GM10248 (cell line): ENCODE data around the gene TYSND1.
A peak's percentile ranks its signal among the peaks of the same experiment; 100 is the strongest.

Experiments
- CTCF ChIA-PET: fragments of 300-600 bp; sonication (Branson Sonifier 250); formaldehyde crosslinking; extraction: SDS; loops from one replicate; lab custom pipeline; 2021; ENCODE audit warnings: antibody characterized with exemption; lab: Yijun Ruan, JAX
- POLR2A ChIA-PET: fragments of 350-650 bp; sonication (Branson Sonifier 250); formaldehyde crosslinking; extraction: SDS; loops from one replicate; lab custom pipeline; 2020; ENCODE audit warnings: antibody characterized with exemption; lab: Yijun Ruan, JAX
- DNase-seq: peaks from one replicate; pipeline ENCODE4 v3.0.0; 2012; ENCODE audit errors: extremely low spot score
- TF ChIP-seq, protein P1 (sequence below): IDR thresholded peaks from 2 replicates; pipeline ENCODE4 v1.5.1; 2012; ENCODE audit warnings: mild to moderate bottlenecking, low read depth; ENCODE audit errors: extremely low read depth, missing control alignments, control extremely low read depth

Gene TYSND1

DNA sequence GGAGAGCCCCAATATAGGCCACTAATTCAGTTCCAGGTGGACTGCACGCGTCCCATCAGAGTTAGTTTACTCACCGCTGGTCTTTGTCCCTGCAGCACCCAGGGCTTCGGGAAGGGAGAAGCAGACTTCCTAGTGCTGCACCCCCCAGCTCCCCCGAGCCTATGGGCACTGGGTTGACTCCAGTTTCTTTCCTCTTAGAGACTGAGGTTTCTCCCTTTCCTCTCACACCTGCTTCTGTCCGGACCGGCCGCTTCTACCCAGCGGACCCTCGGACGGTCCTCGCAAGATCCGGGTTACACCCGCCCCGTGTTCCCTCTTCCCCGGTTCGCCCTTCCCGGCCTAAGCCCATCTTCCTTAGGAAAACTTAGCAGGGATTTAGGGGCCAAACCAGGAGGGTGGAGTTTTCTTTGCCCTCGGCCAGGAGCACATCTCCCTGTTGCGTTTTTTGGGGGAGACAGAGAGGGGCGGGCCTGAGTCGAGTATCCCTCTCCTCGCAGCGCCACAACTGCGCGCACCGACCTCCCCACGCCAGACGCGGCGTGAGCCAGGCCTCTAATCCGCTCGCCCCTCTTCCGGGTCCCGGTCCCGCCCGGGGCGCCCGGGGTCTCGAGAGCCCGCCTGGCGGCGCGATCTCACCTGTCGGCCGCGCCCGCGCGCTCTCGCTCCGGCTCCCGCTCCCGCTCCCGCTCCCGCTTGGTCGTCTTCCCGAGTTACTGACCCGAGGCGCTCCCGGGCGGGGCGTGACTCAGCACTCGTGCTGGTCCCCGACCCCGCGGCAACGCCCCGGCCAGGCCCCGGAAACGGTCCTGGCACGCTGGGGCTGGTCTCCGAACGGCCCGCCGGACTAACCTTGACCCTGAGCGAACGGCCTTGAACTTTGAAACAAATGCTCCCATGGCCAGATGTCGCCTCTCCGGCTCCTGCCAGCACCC, 14.1 kb downstream of the TYSND1 start, which contains the start of gene AIFM2:
AIFM2 (minus strand) TSS at position 728 of the 932 bp plus-strand sequence. CDS start 8,741 bp downstream, outside the sequence.
- POLR2A ChIA-PET: no interaction called here
- CTCF ChIA-PET: interaction anchor here (1.0 to 4.5 kb wide), 3 partner anchors 13 to 17 kb away, joined by 3 to 60 read pairs (median 3); partner anchors contain the start of gene TYSND1
- DNase-seq: peak; percentile 82
- TF ChIP-seq, protein P1, sequence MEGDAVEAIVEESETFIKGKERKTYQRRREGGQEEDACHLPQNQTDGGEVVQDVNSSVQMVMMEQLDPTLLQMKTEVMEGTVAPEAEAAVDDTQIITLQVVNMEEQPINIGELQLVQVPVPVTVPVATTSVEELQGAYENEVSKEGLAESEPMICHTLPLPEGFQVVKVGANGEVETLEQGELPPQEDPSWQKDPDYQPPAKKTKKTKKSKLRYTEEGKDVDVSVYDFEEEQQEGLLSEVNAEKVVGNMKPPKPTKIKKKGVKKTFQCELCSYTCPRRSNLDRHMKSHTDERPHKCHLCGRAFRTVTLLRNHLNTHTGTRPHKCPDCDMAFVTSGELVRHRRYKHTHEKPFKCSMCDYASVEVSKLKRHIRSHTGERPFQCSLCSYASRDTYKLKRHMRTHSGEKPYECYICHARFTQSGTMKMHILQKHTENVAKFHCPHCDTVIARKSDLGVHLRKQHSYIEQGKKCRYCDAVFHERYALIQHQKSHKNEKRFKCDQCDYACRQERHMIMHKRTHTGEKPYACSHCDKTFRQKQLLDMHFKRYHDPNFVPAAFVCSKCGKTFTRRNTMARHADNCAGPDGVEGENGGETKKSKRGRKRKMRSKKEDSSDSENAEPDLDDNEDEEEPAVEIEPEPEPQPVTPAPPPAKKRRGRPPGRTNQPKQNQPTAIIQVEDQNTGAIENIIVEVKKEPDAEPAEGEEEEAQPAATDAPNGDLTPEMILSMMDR: no peak

DNA sequence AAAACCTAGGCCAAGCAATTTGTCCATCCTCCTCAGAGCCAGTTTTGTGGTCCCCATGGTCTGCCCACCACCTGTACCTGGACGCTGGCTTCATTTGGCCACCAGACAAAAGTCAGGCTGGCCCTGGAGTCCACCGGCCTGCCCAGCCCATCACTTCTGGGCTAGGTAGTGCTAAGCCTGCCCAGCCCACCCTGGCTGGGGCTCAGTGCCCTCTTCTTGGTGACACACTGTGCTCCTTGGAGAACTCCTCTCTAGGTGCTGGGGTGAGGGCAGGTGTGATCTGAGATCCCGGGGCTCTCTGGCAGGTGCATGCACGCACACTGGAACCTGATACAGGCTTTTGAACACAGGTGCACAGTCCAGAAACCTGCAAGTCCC, 15.0 kb downstream of the TYSND1 start:
- peak; percentile 18 for DNase-seq
- ChIA-PET CTCF (interaction anchor here (2.5 to 8.6 kb wide), 2 partner anchors 14 to 15 kb away, joined by 16 to 100 read pairs; partner anchors contain the start of gene TYSND1), POLR2A (no interaction called here)
- TF ChIP-seq, protein P1: no peak

DNA sequence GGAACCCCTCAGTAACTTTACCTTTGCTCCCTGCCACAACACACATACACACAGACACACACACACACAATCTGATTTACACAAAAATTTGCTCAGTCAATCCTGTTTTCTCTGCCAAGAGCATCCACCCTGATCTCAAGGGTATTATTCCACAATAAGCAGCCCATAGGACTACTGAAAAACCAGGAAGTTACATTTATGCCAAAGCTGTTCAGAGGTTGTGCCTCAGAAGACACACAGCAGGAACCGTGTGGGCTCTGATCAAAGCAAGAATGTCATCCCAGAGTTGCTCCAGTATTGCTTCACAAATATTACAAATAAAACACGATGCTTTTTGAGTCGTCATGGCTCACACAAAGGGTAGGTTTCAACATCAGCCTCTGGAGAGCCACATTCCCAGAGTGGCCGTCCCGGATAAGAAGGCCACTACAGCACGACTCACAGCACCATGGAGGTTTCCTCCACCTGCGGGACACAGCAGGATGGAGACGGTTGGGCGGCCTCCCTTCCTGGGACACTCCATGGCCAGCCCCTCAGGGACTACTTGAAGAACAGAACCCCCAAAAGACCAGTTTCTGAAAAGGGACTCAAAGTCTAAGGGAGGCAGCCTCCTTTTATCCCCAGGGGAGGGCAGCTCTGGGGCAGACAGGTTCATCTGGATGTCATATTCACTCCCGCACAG, 15.5 kb downstream of the TYSND1 start:
- TF ChIP-seq, protein P1: no peak
- POLR2A ChIA-PET: no interaction called here
- peak; percentile 13 for DNase-seq
- CTCF ChIA-PET: interaction anchor here (2.5 to 8.6 kb wide), 2 partner anchors 14 to 15 kb away, joined by 16 to 100 read pairs; partner anchors contain the start of gene TYSND1

DNA sequence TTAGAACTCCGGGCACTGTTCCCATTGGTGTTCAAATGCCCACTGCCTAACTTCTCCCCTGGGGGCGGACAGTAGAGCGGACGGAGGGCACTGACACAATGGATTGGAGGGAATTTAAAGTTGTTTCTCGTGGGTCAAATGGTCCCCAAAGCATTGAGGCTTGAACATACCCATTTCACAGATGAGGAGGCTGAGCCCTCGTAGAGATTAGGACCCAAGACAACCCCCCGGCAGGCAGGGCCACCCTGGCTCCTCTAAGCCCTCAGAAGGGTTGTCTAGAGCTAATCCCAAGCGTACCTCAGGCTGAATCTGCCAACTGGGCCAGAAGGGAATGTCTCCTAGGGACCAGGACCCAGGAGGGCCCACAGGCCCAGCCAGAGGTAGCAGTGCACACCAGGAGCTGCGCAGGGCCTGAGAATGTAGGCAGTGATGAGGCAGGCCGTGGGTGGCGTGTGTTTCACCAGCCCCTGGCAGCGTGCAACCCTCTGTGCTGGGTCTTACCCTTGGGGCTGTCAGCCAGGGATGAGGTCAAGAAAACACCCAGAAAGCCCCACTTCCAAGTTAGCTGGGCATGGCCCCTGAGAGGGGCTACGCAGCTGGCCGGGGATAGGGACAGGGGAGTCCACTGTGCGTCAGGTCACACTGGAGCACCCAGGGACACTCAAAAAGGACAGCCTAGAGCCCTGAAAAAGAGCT, 19.7 kb downstream of the TYSND1 start:
- CTCF ChIA-PET: interaction anchor here (2.0 to 8.6 kb wide), 2 partner anchors 10 to 19 kb away, joined by 13 to 100 read pairs; partner anchors contain the start of gene TYSND1
- DNase-seq: no peak
- TF ChIP-seq, protein P1: no peak
- POLR2A ChIA-PET: no interaction called here

DNA sequence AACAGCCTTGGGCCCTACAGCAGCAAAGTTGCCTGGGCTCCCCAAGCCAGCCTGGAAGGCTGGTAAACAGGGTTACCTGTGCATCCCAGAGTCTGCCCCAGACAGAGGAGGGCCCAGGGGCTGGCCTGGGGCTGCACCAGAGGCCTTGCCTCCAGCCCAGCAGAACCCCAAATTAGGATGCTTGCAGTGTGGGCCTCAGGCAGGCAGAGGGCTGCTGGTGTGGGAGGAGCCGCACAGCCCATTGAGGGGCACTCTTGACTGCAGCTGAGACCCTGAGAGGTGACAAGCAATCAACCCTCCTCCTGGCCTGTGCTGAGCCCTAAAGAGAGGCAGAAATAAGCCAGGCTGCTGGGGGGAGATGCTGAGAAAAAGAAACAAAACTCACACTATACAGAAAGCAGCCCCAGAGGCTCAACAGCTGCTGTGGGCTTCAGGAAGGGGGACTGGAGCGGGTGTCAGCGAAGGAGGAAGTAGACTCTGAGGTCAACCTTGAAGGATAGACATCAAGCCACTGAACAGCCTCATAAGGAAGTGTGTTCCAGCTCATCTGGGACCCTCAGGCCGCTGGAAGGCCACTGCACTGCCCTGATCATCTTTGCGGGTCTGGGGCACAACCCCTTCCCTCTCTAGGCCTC, 20.5 kb downstream of the TYSND1 start:
- POLR2A ChIA-PET: no interaction called here
- TF ChIP-seq, protein P1: no peak
- DNase-seq: no peak
- CTCF ChIA-PET: interaction anchor here (2.0 to 8.6 kb wide), 2 partner anchors 9 to 20 kb away, joined by 13 to 100 read pairs; partner anchors contain the start of gene TYSND1
